Memory B cell (primary cell): ENCODE measurements around the gene DTWD2.

Source experiments
- ATAC-seq: fragments of 150-1000 bp; cut with Tn5 transposase; 2 replicates; pipeline ENCODE4 v1.10.0; 2021; ENCODE audit warnings: low read depth, mild to moderate bottlenecking, moderate library complexity
- DNase-seq, 2 donors: peaks; one replicate each; pipeline ENCODE4 v3.0.0; 2022; ENCODE audit warnings: low spot score in 2 of 2
- H3K27ac Mint-ChIP-seq: one replicate; pipeline ENCODE4 v1.8.0; 2022; ENCODE audit warnings: mild to moderate bottlenecking, moderate library complexity, mixed read lengths
- H3K27me3 Mint-ChIP-seq: one replicate; pipeline ENCODE4 v1.8.0; 2022; ENCODE audit warnings: mixed read lengths
- H3K36me3 Mint-ChIP-seq: one replicate; pipeline ENCODE4 v1.8.0; 2022; ENCODE audit warnings: mild to moderate bottlenecking, mixed read lengths
- H3K4me1 Mint-ChIP-seq: one replicate; pipeline ENCODE4 v1.8.0; 2022; ENCODE audit warnings: mixed read lengths
- H3K4me3 Mint-ChIP-seq: one replicate; pipeline ENCODE4 v1.8.0; 2022; ENCODE audit warnings: mild to moderate bottlenecking, moderate library complexity, mixed read lengths
- H3K9me3 Mint-ChIP-seq: one replicate; pipeline ENCODE4 v1.8.0; 2022; ENCODE audit warnings: mixed read lengths

DTWD2 gene

GRCh38 chr5:118987988-118988865 is at the start of gene DTWD2:
Gene DTWD2 (minus strand): TSS chr5:118988547. CDS start chr5:118988511, 36 bp downstream.
- peak; percentile 94 to 96 for DNase-seq

GRCh38 chr5:119037496-119038215 is 49.3 kb upstream of the DTWD2 start:
- H3K4me3 Mint-ChIP-seq, result no peak overlapping the region
- ATAC-seq (no peak), DNase-seq (no peak)
- peaks cover 1% of the 10 kb centered on the region for H3K9me3 Mint-ChIP-seq
- peaks cover 10% of the 10 kb centered on the region for H3K4me1 Mint-ChIP-seq
- no peak overlapping the region for H3K27ac Mint-ChIP-seq
- no peaks in the 10 kb centered on the region for H3K36me3 Mint-ChIP-seq
- no peaks in the 10 kb centered on the region for H3K27me3 Mint-ChIP-seq

More at GRCh38 chr5:118987988-118988865, at the start of gene DTWD2:
- no peaks in the 10 kb centered on the region for H3K9me3 Mint-ChIP-seq
- no peaks in the 10 kb centered on the region for H3K27me3 Mint-ChIP-seq
- H3K27ac Mint-ChIP-seq, result peak within 1 kb of the TSS; percentile 74
- peak within 1 kb of the TSS; percentile 87 for H3K4me3 Mint-ChIP-seq
- peaks cover 2% of the 10 kb centered on the region for H3K36me3 Mint-ChIP-seq
- H3K4me1 Mint-ChIP-seq, result peaks cover 18% of the 10 kb centered on the region
- peak; percentile 88 for ATAC-seq

GRCh38 chr5:119036101-119036762 is 47.9 kb upstream of the DTWD2 start:
- no peak for DNase-seq
- Mint-ChIP-seq H3K27ac (no peak overlapping the region), H3K36me3 (no peaks in the 10 kb centered on the region), H3K4me3 (no peak overlapping the region), H3K27me3 (no peaks in the 10 kb centered on the region), H3K4me1 (peaks cover 17% of the 10 kb centered on the region), H3K9me3 (peaks cover 1% of the 10 kb centered on the region)
- ATAC-seq, result no peak

- DNase-seq, result no peak
- Mint-ChIP-seq H3K27ac (peak overlapping the region; percentile 85), H3K27me3 (no peaks in the 10 kb centered on the region), H3K36me3 (no peaks in the 10 kb centered on the region), H3K4me1 (peaks cover 22% of the 10 kb centered on the region), H3K9me3 (no peaks in the 10 kb centered on the region), H3K4me3 (peak overlapping the region; percentile 22)
- no peak for ATAC-seq
These were observed 44.8 kb upstream of the DTWD2 start for GRCh38 chr5:119033135-119033534.

GRCh38 chr5:119032656-119033055 is 44.3 kb upstream of the DTWD2 start:
- peaks cover 26% of the 10 kb centered on the region for H3K4me1 Mint-ChIP-seq
- H3K27ac Mint-ChIP-seq, result peak overlapping the region; percentile 85
- H3K27me3 Mint-ChIP-seq, result no peaks in the 10 kb centered on the region
- DNase-seq (no peak), ATAC-seq (peak; percentile 55)
- H3K36me3 Mint-ChIP-seq, result no peaks in the 10 kb centered on the region
- peak overlapping the region; percentile 54 for H3K4me3 Mint-ChIP-seq
- no peaks in the 10 kb centered on the region for H3K9me3 Mint-ChIP-seq

DNA sequence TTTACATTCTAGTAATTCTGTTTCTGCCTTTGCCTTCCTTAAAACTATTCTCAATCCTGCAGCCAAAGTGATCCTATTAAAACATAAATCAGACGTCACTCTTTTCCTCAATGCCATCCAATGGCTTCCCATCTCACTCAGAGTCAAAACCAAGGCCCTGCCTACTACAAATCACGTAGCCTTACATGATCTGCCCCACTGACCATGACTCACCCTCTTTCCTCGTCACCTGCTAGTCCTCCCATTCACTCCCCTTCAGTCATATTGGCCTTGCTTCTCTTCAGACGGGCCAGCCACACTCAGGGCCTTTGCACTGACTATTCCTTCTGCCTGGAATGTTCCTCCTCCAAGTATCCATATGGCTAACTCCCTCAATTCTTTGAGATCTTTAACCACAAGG is 43.6 kb upstream of the DTWD2 start:
- Mint-ChIP-seq H3K9me3 (no peaks in the 10 kb centered on the region), H3K4me1 (peaks cover 28% of the 10 kb centered on the region), H3K27me3 (no peaks in the 10 kb centered on the region), H3K4me3 (peak overlapping the region; percentile 54), H3K27ac (peak overlapping the region; percentile 85), H3K36me3 (no peaks in the 10 kb centered on the region)
- peak; percentile 57 for ATAC-seq
- DNase-seq, result no peak

DNA sequence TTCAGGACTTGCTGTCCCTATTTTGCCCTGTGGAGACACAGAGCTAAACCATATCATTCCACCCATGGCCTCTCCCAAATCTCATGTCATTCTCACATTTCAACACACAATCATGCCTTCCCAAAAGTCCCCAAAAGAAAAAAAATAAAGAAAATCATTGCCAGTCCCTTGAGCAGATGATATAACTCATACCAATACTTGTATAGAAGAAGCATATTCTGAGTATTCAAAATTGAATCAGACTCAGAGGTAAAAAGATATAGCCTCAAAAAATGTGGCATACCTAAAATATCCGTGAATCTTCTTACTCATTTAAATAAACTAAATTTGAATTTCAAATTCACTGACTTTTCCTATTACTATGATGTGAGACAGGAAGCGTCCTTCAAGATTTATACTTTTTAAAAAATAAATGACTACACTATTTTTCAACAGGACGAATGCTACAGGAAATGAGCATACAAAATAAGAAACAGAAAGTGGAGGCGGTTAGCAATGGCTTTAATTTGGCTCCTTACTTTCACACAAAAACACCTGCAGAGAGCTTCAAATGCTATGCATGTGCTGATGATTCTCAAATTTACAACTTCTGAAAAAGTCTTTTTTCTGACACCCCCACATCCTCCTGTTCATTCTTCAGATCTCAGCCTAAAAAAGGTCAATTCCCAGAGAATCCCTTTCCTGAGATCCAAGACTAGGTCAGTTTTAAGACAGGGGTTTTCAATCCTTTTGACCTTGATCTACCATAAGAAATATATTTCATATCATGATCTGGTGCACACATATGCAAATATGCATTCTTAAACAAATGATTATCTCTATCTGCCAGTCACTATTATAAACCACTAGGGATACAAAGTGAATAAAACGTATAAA is 42.9 kb upstream of the DTWD2 start:
- Mint-ChIP-seq H3K36me3 (no peaks in the 10 kb centered on the region), H3K27ac (peak overlapping the region; percentile 85), H3K4me3 (peak overlapping the region; percentile 63), H3K4me1 (peaks cover 28% of the 10 kb centered on the region), H3K9me3 (no peaks in the 10 kb centered on the region), H3K27me3 (no peaks in the 10 kb centered on the region)
- ATAC-seq (peak; percentile 65), DNase-seq (no peak)

DNA sequence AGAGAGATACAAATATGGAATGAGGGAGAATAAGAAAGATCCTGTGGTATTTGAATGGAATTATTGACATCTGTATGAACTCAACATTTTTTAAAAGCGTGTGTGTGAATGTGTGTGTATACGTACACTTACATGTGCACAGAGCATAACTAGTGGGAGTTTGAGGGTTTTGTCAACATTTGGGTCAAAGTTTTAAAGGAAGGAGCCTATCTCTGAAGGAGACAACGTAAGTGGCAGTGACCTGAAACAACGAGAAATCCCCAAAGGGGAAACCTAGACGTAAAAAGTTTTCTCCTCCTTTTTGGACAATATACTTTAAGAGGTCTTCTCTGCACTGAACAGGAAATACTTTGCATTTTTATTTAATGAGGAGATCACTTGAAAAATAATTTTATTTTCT is 40.2 kb upstream of the DTWD2 start:
- peak; percentile 45 for ATAC-seq
- Mint-ChIP-seq H3K4me3 (peak overlapping the region; percentile 33), H3K27me3 (no peaks in the 10 kb centered on the region), H3K36me3 (peaks cover 4% of the 10 kb centered on the region), H3K4me1 (peaks cover 36% of the 10 kb centered on the region), H3K9me3 (no peaks in the 10 kb centered on the region), H3K27ac (peak overlapping the region; percentile 67)
- no peak for DNase-seq

- Mint-ChIP-seq H3K4me1 (peaks cover 42% of the 10 kb centered on the region), H3K4me3 (no peak overlapping the region), H3K9me3 (no peaks in the 10 kb centered on the region), H3K36me3 (peaks cover 4% of the 10 kb centered on the region), H3K27ac (no peak overlapping the region), H3K27me3 (no peaks in the 10 kb centered on the region)
- DNase-seq, result no peak
- no peak for ATAC-seq
These were observed 34.4 kb upstream of the DTWD2 start for GRCh38 chr5:119022773-119023172.

GRCh38 chr5:119022017-119022745 is 33.8 kb upstream of the DTWD2 start:
- DNase-seq (peak in 1 of 2 donors; percentile 39), ATAC-seq (peak; percentile 78)
- Mint-ChIP-seq H3K27ac (peak overlapping the region; percentile 29), H3K9me3 (no peaks in the 10 kb centered on the region), H3K4me3 (peak overlapping the region; percentile 16), H3K27me3 (no peaks in the 10 kb centered on the region), H3K4me1 (peaks cover 39% of the 10 kb centered on the region), H3K36me3 (peaks cover 4% of the 10 kb centered on the region)

- peaks cover 4% of the 10 kb centered on the region for H3K36me3 Mint-ChIP-seq
- peak overlapping the region; percentile 29 for H3K27ac Mint-ChIP-seq
- DNase-seq, result no peak
- peak overlapping the region; percentile 24 for H3K4me3 Mint-ChIP-seq
- ATAC-seq, result no peak
- H3K27me3 Mint-ChIP-seq, result no peaks in the 10 kb centered on the region
- H3K4me1 Mint-ChIP-seq, result peaks cover 44% of the 10 kb centered on the region
- no peaks in the 10 kb centered on the region for H3K9me3 Mint-ChIP-seq
These were observed 32.9 kb upstream of the DTWD2 start for GRCh38 chr5:119021149-119021732.

GRCh38 chr5:119019949-119020348 is 31.6 kb upstream of the DTWD2 start:
- Mint-ChIP-seq H3K4me3 (peak overlapping the region; percentile 34), H3K4me1 (peaks cover 48% of the 10 kb centered on the region), H3K27me3 (no peaks in the 10 kb centered on the region), H3K27ac (peak overlapping the region; percentile 7), H3K36me3 (peaks cover 1% of the 10 kb centered on the region), H3K9me3 (no peaks in the 10 kb centered on the region)
- no peak for DNase-seq
- ATAC-seq, result no peak
